Measurements from ENCODE around the gene RNF17. TPM values are rescaled to one million over a fixed set of nuclear protein-coding genes. Genes with fewer than 3 reads are reported as not detected.

RNF17 gene
- total RNA-seq, 2 experiments from 2014 or later: 0.25 to 0.28 TPM

DNA sequence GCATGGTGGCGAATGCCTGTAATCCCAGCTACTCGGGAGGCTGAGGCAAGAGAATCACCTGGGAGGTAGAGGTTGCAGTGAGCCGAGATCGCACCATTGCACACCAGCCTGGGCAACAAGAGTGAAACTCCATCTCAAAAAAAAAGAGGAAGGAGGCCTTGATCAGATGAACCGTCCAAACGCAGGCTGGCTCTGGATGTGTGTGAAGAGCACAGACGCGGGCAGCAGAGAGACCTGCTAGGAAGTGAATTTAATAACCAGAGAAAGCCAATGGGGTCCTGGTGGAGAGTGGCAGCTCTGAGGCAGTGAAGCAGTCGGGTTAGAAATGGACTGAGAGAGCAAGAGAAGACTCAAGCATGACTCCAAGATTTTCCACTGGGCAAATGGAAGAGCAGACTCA lies 136.5 kb downstream of the RNF17 start:
- Histone ChIP-seq H3K27me3 (ENCODE audit: control insufficient read depth in 1 of 2, insufficient read depth in 2 of 2, low read length in 2 of 2) (no peaks in the 10 kb centered on the region), H3K4me1 (ENCODE audit: insufficient read depth, low read length) (no peaks in the 10 kb centered on the region), H3K9me3 (ENCODE audit: control insufficient read depth in 1 of 2, insufficient read depth in 1 of 2, low read length in 2 of 2) (no peaks in the 10 kb centered on the region), H3K4me3 (ENCODE audit: low read length) (no peak overlapping the region), H3K36me3 (ENCODE audit: insufficient read depth, low read length) (no peaks in the 10 kb centered on the region), H3K27ac (ENCODE audit: low read depth in 1 of 2, low read length in 2 of 2) (no peak overlapping the region)
- TF ChIP-seq, protein P1, sequence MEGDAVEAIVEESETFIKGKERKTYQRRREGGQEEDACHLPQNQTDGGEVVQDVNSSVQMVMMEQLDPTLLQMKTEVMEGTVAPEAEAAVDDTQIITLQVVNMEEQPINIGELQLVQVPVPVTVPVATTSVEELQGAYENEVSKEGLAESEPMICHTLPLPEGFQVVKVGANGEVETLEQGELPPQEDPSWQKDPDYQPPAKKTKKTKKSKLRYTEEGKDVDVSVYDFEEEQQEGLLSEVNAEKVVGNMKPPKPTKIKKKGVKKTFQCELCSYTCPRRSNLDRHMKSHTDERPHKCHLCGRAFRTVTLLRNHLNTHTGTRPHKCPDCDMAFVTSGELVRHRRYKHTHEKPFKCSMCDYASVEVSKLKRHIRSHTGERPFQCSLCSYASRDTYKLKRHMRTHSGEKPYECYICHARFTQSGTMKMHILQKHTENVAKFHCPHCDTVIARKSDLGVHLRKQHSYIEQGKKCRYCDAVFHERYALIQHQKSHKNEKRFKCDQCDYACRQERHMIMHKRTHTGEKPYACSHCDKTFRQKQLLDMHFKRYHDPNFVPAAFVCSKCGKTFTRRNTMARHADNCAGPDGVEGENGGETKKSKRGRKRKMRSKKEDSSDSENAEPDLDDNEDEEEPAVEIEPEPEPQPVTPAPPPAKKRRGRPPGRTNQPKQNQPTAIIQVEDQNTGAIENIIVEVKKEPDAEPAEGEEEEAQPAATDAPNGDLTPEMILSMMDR (IDR thresholded peaks at IDR 0.05): no peak
- Mint-ChIP-seq H3K27ac (no peak overlapping the region), H3K36me3 (ENCODE audit: low read depth) (peaks cover 27% of the 10 kb centered on the region), H3K9me3 (no peaks in the 10 kb centered on the region), H3K27me3 (no peaks in the 10 kb centered on the region), H3K4me3 (no peak overlapping the region), H3K4me1 (ENCODE audit: low read depth) (no peaks in the 10 kb centered on the region)
- DNase-seq (no peak), ATAC-seq (ENCODE audit: poor library complexity) (no peak)
- ChIA-PET POLR2A (no interaction called here), CTCF (no interaction called here)
- intact Hi-C loops (cut with DNase I, micrococcal nuclease): loop anchor here in 1 of 2 experiments (5.0 kb wide), 1 partner anchor 1803 kb away; no protein-coding TSS in a partner anchor

- CTCF ChIA-PET: no interaction called here
- Histone ChIP-seq H3K9me3 (ENCODE audit: control insufficient read depth in 1 of 2, insufficient read depth in 1 of 2, low read length in 2 of 2) (no peaks in the 10 kb centered on the region), H3K36me3 (ENCODE audit: insufficient read depth, low read length) (no peaks in the 10 kb centered on the region), H3K4me1 (ENCODE audit: insufficient read depth, low read length) (no peaks in the 10 kb centered on the region), H3K27me3 (ENCODE audit: control insufficient read depth in 1 of 2, insufficient read depth in 2 of 2, low read length in 2 of 2) (no peaks in the 10 kb centered on the region), H3K27ac (ENCODE audit: low read depth in 1 of 2, low read length in 2 of 2) (no peak overlapping the region), H3K4me3 (ENCODE audit: low read length) (no peak overlapping the region)
- H3K27me3 Mint-ChIP-seq: no peaks in the 10 kb centered on the region
- no peak for ATAC-seq (ENCODE audit: poor library complexity)
- H3K4me3 Mint-ChIP-seq: no peak overlapping the region
- H3K36me3 Mint-ChIP-seq (ENCODE audit: low read depth): peaks cover 38% of the 10 kb centered on the region
- no peaks in the 10 kb centered on the region for H3K4me1 Mint-ChIP-seq (ENCODE audit: low read depth)
- no peak overlapping the region for H3K27ac Mint-ChIP-seq
- POLR2A ChIA-PET: no interaction called here
- TF ChIP-seq, protein P1 (IDR thresholded peaks at IDR 0.05): no peak
- intact Hi-C loops (cut with DNase I, micrococcal nuclease): no loop called here
- H3K9me3 Mint-ChIP-seq: no peaks in the 10 kb centered on the region
- DNase-seq: no peak
Observed at GRCh38 chr13:24905242-24905641, 141.3 kb downstream of the RNF17 start.

DNA sequence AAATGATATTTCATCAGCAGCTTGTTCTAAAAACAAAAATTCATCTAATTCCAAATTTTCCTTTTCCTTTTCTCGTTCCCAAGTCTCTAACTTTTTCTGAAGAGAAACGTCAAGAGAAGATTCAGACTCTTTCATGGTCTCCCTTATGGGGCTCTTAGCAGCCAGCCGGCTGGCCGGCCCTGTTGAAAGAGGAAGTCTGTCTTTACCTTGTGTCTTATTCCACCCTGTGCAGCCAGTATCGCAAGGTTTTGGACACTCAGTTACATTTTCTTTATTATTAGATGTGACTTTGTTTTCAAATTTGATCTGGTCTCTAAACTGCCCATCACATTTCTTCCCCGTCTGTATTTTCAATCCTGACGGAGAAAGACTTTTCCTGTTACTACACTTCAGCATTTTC lies 142.3 kb downstream of the RNF17 start:
- peaks cover 46% of the 10 kb centered on the region for H3K36me3 Mint-ChIP-seq (ENCODE audit: low read depth)
- H3K9me3 Mint-ChIP-seq: no peaks in the 10 kb centered on the region
- POLR2A ChIA-PET: no interaction called here
- H3K4me3 Mint-ChIP-seq: no peak overlapping the region
- intact Hi-C loops (cut with DNase I, micrococcal nuclease): no loop called here
- no peaks in the 10 kb centered on the region for H3K27me3 ChIP-seq (ENCODE audit: control insufficient read depth in 1 of 2, insufficient read depth in 2 of 2, low read length in 2 of 2)
- no peaks in the 10 kb centered on the region for H3K4me1 Mint-ChIP-seq (ENCODE audit: low read depth)
- H3K4me1 ChIP-seq (ENCODE audit: insufficient read depth, low read length): no peaks in the 10 kb centered on the region
- H3K9me3 ChIP-seq (ENCODE audit: control insufficient read depth in 1 of 2, insufficient read depth in 1 of 2, low read length in 2 of 2): no peaks in the 10 kb centered on the region
- TF ChIP-seq, protein P1 (IDR thresholded peaks at IDR 0.05): no peak
- no peak for DNase-seq
- no peak for ATAC-seq (ENCODE audit: poor library complexity)
- H3K36me3 ChIP-seq (ENCODE audit: insufficient read depth, low read length): no peaks in the 10 kb centered on the region
- no peaks in the 10 kb centered on the region for H3K27me3 Mint-ChIP-seq
- no peak overlapping the region for H3K4me3 ChIP-seq (ENCODE audit: low read length)
- no peak overlapping the region for H3K27ac ChIP-seq (ENCODE audit: low read depth in 1 of 2, low read length in 2 of 2)
- H3K27ac Mint-ChIP-seq: no peak overlapping the region
- CTCF ChIA-PET: no interaction called here

Data from CD4-positive, alpha-beta T cell (primary cell).